ENCODE data around the gene KRTAP5-4. TPM values are rescaled to one million over a fixed set of nuclear protein-coding genes. Genes with fewer than 3 reads are reported as not detected.

The KRTAP5-4 gene
- total RNA-seq, 1 donor from 2014 or later = not detected

GRCh38 chr11:1636291-1636950 is 14.5 kb upstream of the KRTAP5-4 start:
- Histone ChIP-seq H3K36me3 (no peaks in the 10 kb centered on the region), H3K4me3 (no peak overlapping the region), H3K27me3 (ENCODE audit: low read depth) (peaks cover 70% of the 10 kb centered on the region), H3K4me1 (peaks cover 25% of the 10 kb centered on the region), H3K27ac (replicated peaks) (no peak overlapping the region), H3K9me3 (replicated peaks) (no peaks in the 10 kb centered on the region)
- TF ChIP-seq CTCF (IDR thresholded peaks at IDR 0.05; ENCODE audit: borderline replicate concordance) = no peak
- no peak for DNase-seq
- intact Hi-C loops (cut with micrococcal nuclease) = no loop called here

- no peak overlapping the region for H3K4me3 ChIP-seq
- H3K27me3 ChIP-seq (ENCODE audit: low read depth) = peaks cover 66% of the 10 kb centered on the region
- peaks cover 18% of the 10 kb centered on the region for H3K4me1 ChIP-seq
- no peak overlapping the region for H3K27ac ChIP-seq (replicated peaks)
- no peak for TF ChIP-seq CTCF (IDR thresholded peaks at IDR 0.05; ENCODE audit: borderline replicate concordance)
- no peaks in the 10 kb centered on the region for H3K9me3 ChIP-seq (replicated peaks)
- H3K36me3 ChIP-seq = no peaks in the 10 kb centered on the region
- intact Hi-C loops (cut with micrococcal nuclease) = no loop called here
- no peak for DNase-seq
These were observed 11.9 kb upstream of the KRTAP5-4 start for GRCh38 chr11:1633864-1634263.

- no peak for TF ChIP-seq CTCF (IDR thresholded peaks at IDR 0.05; ENCODE audit: borderline replicate concordance)
- no peaks in the 10 kb centered on the region for H3K9me3 ChIP-seq (replicated peaks)
- no peak overlapping the region for H3K4me3 ChIP-seq
- H3K27me3 ChIP-seq (ENCODE audit: low read depth) = peaks cover 72% of the 10 kb centered on the region
- H3K4me1 ChIP-seq = peaks cover 17% of the 10 kb centered on the region
- H3K36me3 ChIP-seq = no peaks in the 10 kb centered on the region
- intact Hi-C loops (cut with micrococcal nuclease) = no loop called here
- H3K27ac ChIP-seq (replicated peaks) = no peak overlapping the region
- no peak for DNase-seq
These were observed 10.2 kb upstream of the KRTAP5-4 start for GRCh38 chr11:1632053-1632714.

GRCh38 chr11:1631066-1631568 is 9.2 kb upstream of the KRTAP5-4 start:
- H3K36me3 ChIP-seq = no peaks in the 10 kb centered on the region
- intact Hi-C loops (cut with micrococcal nuclease) = no loop called here

GRCh38 chr11:1630271-1630670 is 8.3 kb upstream of the KRTAP5-4 start:
- Histone ChIP-seq H3K9me3 (replicated peaks) (no peaks in the 10 kb centered on the region), H3K27me3 (ENCODE audit: low read depth) (peaks cover 73% of the 10 kb centered on the region), H3K36me3 (no peaks in the 10 kb centered on the region), H3K27ac (replicated peaks) (no peak overlapping the region), H3K4me3 (no peak overlapping the region), H3K4me1 (peaks cover 17% of the 10 kb centered on the region)
- DNase-seq = no peak
- intact Hi-C loops (cut with micrococcal nuclease) = no loop called here
- no peak for TF ChIP-seq CTCF (IDR thresholded peaks at IDR 0.05; ENCODE audit: borderline replicate concordance)

More at GRCh38 chr11:1631066-1631568, 9.2 kb upstream of the KRTAP5-4 start:
- peaks cover 17% of the 10 kb centered on the region for H3K4me1 ChIP-seq
- H3K9me3 ChIP-seq (replicated peaks) = no peaks in the 10 kb centered on the region
- H3K27ac ChIP-seq (replicated peaks) = no peak overlapping the region
- no peak overlapping the region for H3K4me3 ChIP-seq
- TF ChIP-seq CTCF (IDR thresholded peaks at IDR 0.05; ENCODE audit: borderline replicate concordance) = no peak
- no peak for DNase-seq
- peaks cover 70% of the 10 kb centered on the region for H3K27me3 ChIP-seq (ENCODE audit: low read depth)
